ENCODE results near the gene CAMKMT. TPM values are rescaled to one million over a fixed set of nuclear protein-coding genes. Genes with fewer than 3 reads are reported as not detected.

The CAMKMT gene
- total RNA-seq, 1 experiment from 2014 or later = 6.2 TPM

GRCh38 chr2:44649381-44649780 is 287.6 kb downstream of the CAMKMT start:
- no peak for DNase-seq (ENCODE audit: low read depth)
- in situ Hi-C loops (cut with HindIII; ENCODE audit: low pct_unique_long_range_greater_than_20kb, low sequenced_read_pairs) = no loop called here

GRCh38 chr2:44650796-44651195 is 289.0 kb downstream of the CAMKMT start:
- no peak for DNase-seq (ENCODE audit: low read depth)
- in situ Hi-C loops (cut with HindIII; ENCODE audit: low pct_unique_long_range_greater_than_20kb, low sequenced_read_pairs) = no loop called here

GRCh38 chr2:44651974-44652373 is 290.2 kb downstream of the CAMKMT start:
- in situ Hi-C loops (cut with HindIII; ENCODE audit: low pct_unique_long_range_greater_than_20kb, low sequenced_read_pairs) = no loop called here
- no peak for DNase-seq (ENCODE audit: low read depth)

- in situ Hi-C loops (cut with HindIII; ENCODE audit: low pct_unique_long_range_greater_than_20kb, low sequenced_read_pairs) = no loop called here
- no peak for DNase-seq (ENCODE audit: low read depth)
Measured at GRCh38 chr2:44652701-44653100, 291.0 kb downstream of the CAMKMT start.

- DNase-seq (ENCODE audit: low read depth) = peak; percentile 92
- in situ Hi-C loops (cut with HindIII; ENCODE audit: low pct_unique_long_range_greater_than_20kb, low sequenced_read_pairs) = no loop called here
Measured at GRCh38 chr2:44655401-44655864, 293.7 kb downstream of the CAMKMT start.

- in situ Hi-C loops (cut with HindIII; ENCODE audit: low pct_unique_long_range_greater_than_20kb, low sequenced_read_pairs) = no loop called here
- no peak for DNase-seq (ENCODE audit: low read depth)
Measured at GRCh38 chr2:44656460-44656859, 294.7 kb downstream of the CAMKMT start.

DNA sequence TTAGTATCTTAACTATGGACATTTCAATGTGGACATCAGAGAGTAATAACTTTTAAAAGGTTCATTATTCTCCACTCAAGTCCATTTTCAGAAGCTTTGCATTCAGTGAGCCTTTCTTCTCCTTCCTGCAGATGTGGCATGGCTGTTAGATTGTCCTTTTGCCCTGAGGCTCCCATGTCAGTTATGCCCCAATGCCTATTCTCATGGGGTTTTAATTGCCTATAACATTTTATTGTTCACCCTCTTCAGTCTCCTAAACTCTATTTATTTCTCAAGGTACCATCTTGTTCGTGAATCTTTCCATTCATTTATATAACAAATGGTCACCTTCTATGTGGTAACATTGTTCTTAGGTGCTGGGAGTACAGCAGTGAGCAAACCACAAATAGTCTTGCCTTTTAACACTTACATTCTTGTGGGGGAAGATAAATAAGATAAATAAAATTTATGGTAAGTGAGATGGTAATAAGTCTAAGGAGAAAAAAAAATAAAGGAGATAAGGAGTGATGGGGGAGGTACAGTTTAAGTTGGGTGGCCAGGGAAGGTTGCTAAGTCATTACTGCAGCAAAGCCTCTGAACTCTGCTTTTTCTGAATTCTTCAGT is 301.8 kb downstream of the CAMKMT start:
- in situ Hi-C loops (cut with HindIII; ENCODE audit: low pct_unique_long_range_greater_than_20kb, low sequenced_read_pairs) = no loop called here
- peak; percentile 60 for DNase-seq (ENCODE audit: low read depth)

DNA sequence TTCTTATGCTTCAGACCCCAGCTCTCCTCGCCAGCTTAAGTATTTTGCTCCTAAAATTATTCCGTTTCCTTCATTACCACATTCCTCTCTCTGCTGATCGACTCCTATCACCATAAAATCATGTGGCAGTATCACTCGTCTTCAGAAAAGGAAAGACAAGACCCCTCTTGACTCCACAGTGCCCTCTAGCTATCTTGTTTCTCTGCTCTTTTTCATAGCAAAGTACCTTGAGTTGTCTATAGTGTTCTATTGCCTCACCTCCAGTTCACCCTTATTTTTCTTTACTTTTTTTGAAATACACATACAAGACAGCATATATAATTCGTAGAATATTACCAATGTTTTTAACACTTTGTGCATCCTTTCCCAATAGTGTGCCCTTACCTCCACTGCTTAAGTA is 306.6 kb downstream of the CAMKMT start:
- DNase-seq (ENCODE audit: low read depth) = no peak
- in situ Hi-C loops (cut with HindIII; ENCODE audit: low pct_unique_long_range_greater_than_20kb, low sequenced_read_pairs) = no loop called here

GRCh38 chr2:44671276-44671675 is 309.5 kb downstream of the CAMKMT start:
- in situ Hi-C loops (cut with HindIII; ENCODE audit: low pct_unique_long_range_greater_than_20kb, low sequenced_read_pairs) = no loop called here
- no peak for DNase-seq (ENCODE audit: low read depth)

GRCh38 chr2:44671916-44672315 is 310.2 kb downstream of the CAMKMT start:
- no peak for DNase-seq (ENCODE audit: low read depth)
- in situ Hi-C loops (cut with HindIII; ENCODE audit: low pct_unique_long_range_greater_than_20kb, low sequenced_read_pairs) = no loop called here

DNA sequence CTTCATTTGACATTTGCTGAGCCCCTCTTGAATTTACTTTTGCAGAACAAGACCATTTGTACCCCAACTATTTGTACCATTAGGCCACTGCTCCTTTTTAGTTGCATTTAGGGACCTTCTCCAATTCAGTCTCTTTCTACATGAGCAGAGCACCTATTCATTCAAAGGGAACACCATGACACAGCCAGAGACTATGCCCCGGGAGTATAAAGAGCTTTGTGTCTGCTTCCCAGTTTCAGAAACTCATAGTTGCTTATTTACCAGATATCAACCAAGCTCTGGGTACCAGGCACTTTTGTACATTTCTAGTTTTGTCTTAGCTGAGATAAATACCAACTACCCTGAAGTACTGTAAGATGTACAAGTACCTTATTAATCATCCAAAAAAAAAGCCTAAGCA is 310.7 kb downstream of the CAMKMT start:
- DNase-seq (ENCODE audit: low read depth) = no peak
- in situ Hi-C loops (cut with HindIII; ENCODE audit: low pct_unique_long_range_greater_than_20kb, low sequenced_read_pairs) = no loop called here

DNA sequence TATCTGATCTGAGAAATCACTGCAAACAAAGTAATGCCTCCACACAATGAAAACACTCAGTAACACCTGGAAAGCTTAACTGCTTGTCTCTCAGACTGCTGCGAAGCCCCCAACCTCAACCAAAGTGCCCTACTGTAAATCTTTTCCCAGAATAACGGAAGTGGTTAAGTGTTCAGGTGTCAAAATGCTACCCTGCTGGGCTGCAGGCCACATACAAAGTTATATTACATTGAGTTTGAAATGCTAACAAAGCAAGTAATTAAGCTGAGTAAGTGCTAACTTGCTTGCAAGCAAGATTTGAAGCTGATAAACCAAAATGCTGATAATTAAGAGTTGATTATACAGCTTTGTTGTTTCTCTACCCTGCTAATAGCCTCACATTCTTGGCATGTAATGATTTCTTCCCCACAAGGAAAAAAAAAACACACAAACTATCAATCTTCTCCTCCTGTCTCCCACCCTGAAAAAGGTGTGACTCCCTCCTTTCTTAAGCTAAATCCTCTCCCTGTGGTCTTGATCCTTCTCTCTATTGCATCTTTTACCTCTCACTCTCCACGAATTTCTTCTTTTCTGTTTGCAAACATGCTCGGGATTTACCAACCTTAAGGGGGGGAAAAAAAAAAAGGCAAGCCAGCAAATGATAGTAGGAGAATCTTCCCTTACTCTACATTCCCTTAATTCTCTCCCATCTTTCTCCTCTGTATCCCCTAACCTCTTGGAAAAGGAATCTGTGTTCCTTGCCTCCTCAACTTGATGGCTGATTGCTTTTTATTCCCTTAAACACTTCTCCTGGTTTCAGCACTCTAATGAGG is 312.9 kb downstream of the CAMKMT start:
- in situ Hi-C loops (cut with HindIII; ENCODE audit: low pct_unique_long_range_greater_than_20kb, low sequenced_read_pairs) = no loop called here
- DNase-seq (ENCODE audit: low read depth) = no peak

GRCh38 chr2:44676379-44676778 is 314.6 kb downstream of the CAMKMT start:
- no peak for DNase-seq (ENCODE audit: low read depth)
- in situ Hi-C loops (cut with HindIII; ENCODE audit: low pct_unique_long_range_greater_than_20kb, low sequenced_read_pairs) = no loop called here

DNA sequence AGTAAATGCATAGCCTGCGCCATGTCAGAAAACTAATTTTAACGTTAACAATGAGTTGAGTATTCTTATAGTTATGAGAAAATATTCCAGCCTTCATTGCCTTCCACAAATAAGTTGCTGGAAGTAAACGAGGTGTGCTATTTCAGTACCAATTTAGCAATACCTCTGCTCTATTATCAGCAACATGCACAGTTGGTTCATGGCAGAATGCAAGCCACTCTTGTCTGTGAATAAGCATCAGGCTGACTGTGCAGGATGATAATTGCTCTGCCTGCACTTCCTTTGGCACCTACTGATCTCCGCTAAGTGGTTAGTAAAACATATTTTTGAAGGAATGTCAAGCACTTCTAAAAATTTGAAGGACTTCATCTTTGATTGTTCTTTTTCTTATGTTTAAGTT is 317.8 kb downstream of the CAMKMT start:
- DNase-seq (ENCODE audit: low read depth) = no peak
- in situ Hi-C loops (cut with HindIII; ENCODE audit: low pct_unique_long_range_greater_than_20kb, low sequenced_read_pairs) = no loop called here

DNA sequence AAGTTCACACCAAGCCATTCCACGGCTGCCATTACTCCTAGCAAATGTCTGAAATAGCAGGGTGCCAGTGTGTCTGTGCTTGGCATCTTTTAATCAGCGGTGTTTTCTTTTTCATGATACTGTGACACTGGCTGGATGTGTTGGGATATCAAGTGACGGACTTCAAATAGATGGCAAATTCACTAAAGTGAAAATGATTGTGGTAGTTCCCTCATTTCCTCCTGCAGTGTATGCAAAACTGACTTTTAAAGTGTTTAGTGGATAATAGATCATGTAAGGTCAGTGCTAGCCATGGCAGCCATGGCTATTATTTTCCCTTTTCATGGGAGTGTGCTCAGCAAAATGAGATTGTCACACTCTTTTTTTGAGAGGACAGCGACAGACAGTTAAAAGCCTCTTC is 318.2 kb downstream of the CAMKMT start:
- in situ Hi-C loops (cut with HindIII; ENCODE audit: low pct_unique_long_range_greater_than_20kb, low sequenced_read_pairs) = no loop called here
- DNase-seq (ENCODE audit: low read depth) = no peak

DNA sequence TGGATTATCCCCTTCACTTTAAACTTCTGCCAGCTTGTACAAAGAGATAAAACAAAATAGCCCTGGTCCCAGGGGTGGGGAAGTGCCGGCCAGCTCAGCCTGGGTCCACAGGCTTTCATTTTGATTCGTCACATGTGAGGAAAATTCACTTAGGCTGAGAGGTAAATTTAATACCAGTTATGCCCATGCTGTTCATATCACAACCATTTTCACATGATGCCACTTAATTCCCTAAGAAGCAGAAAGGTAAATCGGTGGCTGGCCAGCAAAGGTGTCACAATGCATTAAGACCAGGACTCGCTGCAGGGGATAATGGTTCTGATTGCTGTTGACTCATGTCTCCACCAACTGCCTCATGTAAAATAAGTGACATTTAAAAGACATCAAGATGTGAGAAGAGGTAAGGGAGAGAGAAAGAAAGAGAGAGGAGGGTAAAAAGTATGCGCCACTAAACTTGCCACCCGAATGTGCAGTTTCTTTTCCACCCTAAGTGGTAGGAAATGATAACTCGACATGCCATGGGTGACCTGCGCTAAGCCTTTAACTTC is 318.8 kb downstream of the CAMKMT start:
- in situ Hi-C loops (cut with HindIII; ENCODE audit: low pct_unique_long_range_greater_than_20kb, low sequenced_read_pairs) = no loop called here

GRCh38 chr2:44680983-44681531 is 319.3 kb downstream of the CAMKMT start:
- in situ Hi-C loops (cut with HindIII; ENCODE audit: low pct_unique_long_range_greater_than_20kb, low sequenced_read_pairs) = no loop called here
- DNase-seq (ENCODE audit: low read depth) = no peak

More for the DNA sequence above, 318.8 kb downstream of the CAMKMT start:
- no peak for DNase-seq (ENCODE audit: low read depth)

GRCh38 chr2:44682459-44682858 is 320.7 kb downstream of the CAMKMT start:
- no peak for DNase-seq (ENCODE audit: low read depth)
- in situ Hi-C loops (cut with HindIII; ENCODE audit: low pct_unique_long_range_greater_than_20kb, low sequenced_read_pairs) = no loop called here

DNA sequence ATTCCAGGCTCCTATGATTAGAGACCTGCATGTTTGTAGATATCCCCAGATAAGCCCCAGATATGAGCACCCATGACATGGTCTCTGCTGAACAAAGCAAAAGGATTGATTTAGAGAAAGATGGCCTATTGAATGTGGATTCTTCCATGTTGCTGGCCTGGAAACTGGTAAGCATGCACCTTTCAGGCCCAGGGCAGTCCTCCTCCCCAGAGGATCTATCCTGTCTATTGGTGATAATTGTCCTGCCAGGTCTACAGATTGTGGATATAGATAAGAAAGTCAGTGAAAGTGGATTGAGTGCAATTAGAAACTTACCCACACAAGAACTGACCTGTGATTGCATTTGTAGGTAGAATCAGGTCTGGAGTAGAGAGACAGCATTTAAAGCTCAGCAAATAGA is 322.8 kb downstream of the CAMKMT start:
- in situ Hi-C loops (cut with HindIII; ENCODE audit: low pct_unique_long_range_greater_than_20kb, low sequenced_read_pairs) = no loop called here
- DNase-seq (ENCODE audit: low read depth) = no peak

Data from Caki2 (cell line).